Thyroid gland (tissue), 4 donors: ENCODE measurements around the gene RSPH4A.

Experiments used
- CTCF ChIP-seq, 6 experiments: fragments of 200-600 bp in 3 of 6; fragments of 450-650 bp in 3 of 6; sonication (generic) in 3 of 6; IDR thresholded peaks; one replicate each; pipeline ENCODE4 v1.5.1; 2016 to 2019; ENCODE audit warnings: antibody characterized with exemption in 6 of 6, mild to moderate bottlenecking in 2 of 6, inconsistent platforms in 1 of 6, moderate library complexity in 1 of 6
- POLR2A ChIP-seq, 2 donors: fragments of 450-650 bp; IDR thresholded peaks; one replicate each; pipeline ENCODE4 v1.6.1; 2017; ENCODE audit warnings: antibody characterized with exemption in 2 of 2, mild to moderate bottlenecking in 2 of 2, moderate library complexity in 1 of 2

GRCh38 chr6:116572162-116572561 lies 44.1 kb upstream of the RSPH4A start:
- TF ChIP-seq CTCF (IDR thresholded peaks at IDR 0.05) (no peak), POLR2A (IDR thresholded peaks at IDR 0.05) (no peak)
